Renal cortex interstitium (tissue), 11 donors: Measurements from ENCODE around the gene CTSH. TPM values are rescaled to one million over a fixed set of nuclear protein-coding genes. Genes with fewer than 3 reads are reported as not detected.
"Not testable (repeated sequence)": the region's sequence is repeated elsewhere in the genome, so short reads cannot be mapped to it uniquely, and the experiment has no call there.

Experiments used
- DNase-seq, 11 donors: peaks; one replicate each; pipeline ENCODE4 v3.0.0-alpha.2; 2013; ENCODE audit warnings: low read depth in 9 of 11, low spot score in 4 of 11; ENCODE audit errors: extremely low read depth in 1 of 11
- polyA plus RNA-seq, 3 donors: library from polyadenylated mRNA; unstranded; fragments of 120-200 nt; gene quantifications; one replicate each; pipeline ENCODE4 v1.2.1, GENCODE V29; 2013; ENCODE audit not compliant: insufficient read length in 3 of 3

Gene CTSH
- polyA plus RNA-seq, 3 donors: 118 to 167 (median 160) TPM

DNA sequence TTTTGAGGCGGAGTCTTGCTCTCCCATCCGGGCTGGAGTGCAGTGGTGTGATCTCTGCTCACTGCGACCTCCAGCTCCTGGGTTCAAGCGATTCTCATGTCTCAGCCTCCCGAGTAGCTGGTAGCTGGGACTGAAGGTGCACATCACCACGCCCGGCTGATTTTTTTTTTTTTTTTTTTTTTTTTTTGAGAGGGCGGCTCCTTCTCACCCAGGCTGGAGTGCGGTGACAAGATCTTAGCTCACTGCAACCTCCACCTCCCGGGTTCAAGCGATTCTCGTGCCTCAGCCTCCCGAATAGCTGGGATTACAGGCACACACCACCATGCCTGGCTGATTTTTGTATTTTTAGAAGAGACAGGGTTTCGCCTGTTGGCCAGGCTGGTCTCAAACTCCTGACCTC lies 67.9 kb downstream of the CTSH start:
- not testable (repeated sequence) for DNase-seq

DNA sequence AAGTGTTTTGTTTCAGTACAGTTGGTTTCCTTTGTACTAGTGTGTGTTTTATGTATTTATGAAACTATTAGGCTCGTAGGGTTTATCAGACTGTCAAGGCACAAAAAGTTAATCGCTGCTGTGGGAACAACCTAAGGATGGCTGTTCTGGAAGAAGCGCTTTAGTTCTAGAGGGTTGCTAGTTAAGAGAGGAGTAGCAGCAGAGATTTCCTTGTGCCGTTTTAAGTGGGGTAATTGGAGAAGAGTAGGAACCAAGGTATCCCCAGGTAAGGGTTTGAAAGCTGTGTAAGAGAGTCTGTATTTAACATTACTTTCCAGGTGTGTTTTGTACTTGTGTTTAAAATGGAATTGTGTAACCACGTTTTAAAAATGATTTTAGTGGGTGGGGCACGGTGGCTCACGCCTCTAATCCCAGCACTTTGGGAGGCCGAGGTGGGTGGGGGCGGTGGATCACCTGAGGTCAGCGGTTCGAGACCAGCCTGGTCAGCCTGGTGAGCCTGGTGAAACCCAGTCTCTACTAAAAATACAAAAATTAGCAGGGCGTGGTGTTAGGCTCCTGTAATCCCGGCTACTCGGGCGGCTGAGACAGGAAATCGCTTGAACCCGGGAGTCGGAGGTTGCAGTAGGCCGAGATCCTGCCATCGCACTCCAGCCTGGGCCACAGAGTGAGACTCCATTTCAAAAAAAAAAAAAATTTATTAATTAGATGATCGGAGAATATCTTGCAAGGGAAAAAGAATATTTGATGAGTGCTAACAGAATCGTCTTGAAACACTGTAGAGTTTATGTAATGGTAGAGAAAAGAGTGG lies 69.5 kb downstream of the CTSH start:
- no peak for DNase-seq

DNA sequence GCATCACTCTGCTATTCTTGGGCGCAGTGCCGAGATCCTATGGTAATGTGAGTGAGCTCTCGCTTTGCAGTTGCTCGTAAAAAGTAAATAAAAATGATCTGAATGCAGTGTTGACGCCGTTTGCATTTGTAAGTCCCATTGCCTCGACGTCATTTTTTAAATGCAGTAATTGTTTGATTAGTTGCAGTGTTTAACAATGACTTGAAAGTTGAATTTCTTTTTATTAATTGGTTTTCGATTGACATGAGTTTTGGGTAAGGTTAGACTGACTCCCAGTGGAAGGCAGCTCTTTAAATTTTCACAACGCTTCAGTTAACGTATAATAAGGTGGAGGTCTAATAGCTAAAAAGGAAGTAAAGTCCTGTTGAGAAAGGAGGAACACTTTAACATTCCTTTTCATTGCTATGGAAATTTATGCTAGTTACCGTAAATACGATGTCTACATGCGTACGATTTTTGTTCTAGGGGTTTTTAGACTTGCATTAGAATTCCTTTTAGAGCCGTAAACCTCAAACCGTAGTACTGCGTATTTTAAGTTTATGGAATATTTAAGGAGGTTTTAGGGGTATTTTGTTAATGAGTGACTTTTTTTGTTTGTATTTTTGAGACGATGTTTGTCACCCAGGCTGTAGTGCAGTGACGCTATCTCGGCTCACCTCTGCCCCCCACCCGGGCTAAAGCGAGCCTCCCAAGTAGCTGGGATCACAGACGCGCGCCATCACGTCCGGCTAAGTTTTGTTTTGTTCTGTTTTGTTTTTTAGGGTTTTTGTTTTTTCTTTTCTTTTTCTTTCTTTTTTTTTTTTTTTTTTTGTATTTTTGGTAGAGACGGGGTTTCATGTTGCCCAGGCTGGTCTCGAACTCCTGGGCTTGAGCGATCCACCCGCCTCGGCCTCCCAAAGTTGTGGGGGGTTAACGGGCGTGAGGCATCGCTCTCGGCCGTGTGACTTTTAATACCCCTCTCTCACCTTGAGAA lies 70.8 kb downstream of the CTSH start:
- peak in 3 of 11 donors; percentile 24 to 39 (median 33) for DNase-seq

DNA sequence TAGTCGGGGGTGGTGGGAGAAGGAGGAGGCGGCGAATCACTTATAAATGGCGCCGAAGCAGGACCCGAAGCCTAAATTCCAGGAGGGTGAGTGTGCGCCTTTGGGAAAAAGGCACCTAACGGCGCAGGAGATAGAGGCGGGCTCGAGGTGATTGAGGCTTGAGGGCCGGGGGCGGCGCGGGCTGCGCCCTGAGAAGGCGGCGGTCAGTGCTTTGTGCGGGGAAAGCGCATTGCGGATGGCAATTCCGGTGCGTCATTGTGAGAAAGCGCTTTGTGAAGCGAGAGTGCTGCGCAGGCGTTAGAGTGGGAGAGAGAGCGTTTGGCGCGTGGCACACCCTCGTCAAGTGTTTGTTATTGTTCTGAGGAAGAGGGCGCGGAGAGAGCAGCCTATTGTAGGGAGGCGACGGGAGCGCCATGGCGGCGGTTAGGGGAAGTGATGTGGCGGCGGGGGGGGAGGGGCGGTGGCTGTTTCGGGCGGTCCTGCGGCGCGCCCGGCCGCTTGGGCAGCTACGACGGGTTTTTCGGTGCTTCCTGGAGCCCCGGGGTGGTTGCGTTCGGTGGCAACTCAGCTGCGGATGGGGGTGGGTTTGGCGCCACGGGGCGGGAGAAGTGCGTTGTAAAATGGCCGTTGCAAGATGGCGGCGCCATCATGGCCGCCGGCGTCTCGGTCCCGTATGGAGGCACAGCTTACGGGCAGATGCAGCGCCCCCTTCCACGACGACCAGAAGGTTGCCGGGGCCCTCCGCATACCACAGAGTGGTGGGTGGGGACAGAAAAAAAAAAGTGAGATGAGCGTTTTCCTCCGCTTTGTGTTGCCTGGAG lies 71.7 kb downstream of the CTSH start:
- DNase-seq: peak; percentile 78 to 88 (median 84)

DNA sequence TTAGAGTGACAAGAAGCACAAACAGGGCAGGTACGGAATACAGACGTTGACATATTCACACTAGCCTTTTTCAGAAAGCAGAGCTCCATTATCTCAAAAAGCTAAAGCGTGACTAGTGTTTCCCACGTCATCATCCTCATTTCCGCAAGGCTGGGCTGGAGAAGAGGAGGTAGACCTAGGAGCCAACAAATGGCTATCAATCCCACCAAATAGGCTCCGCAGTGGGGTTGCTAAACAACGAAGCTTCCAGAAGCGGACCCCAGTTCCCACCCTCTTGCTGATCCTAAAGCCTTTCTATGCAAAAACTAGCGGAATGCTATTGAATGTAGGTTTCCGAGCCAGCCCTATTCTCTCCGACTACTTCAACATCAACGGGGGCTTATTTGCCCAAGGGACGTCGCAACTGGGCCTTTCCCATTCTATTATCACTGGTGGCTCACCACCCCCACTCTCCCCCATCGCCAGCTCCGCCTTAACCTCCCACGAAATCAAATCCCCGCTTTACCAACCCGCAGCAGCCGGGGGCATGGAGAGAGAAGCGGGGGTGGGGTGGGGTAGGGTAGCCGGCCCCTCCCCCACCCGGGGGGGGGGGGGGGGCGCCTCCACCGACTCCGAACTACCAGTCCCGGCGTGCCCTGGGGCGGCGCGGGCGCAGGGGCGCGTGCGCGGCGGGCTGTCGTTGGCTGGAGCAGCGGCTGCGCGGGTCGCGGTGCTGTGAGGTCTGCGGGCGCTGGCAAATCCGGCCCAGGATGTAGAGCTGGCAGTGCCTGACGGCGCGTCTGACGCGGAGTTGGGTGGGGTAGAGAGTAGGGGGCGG lies 72.5 kb downstream of the CTSH start, which contains the start of gene MORF4L1:
MORF4L1 (plus strand) TSS at position 736 of the 817 bp plus-strand sequence. CDS start 128 bp downstream, outside the sequence.
- peak; percentile 83 to 97 (median 95) for DNase-seq

DNA sequence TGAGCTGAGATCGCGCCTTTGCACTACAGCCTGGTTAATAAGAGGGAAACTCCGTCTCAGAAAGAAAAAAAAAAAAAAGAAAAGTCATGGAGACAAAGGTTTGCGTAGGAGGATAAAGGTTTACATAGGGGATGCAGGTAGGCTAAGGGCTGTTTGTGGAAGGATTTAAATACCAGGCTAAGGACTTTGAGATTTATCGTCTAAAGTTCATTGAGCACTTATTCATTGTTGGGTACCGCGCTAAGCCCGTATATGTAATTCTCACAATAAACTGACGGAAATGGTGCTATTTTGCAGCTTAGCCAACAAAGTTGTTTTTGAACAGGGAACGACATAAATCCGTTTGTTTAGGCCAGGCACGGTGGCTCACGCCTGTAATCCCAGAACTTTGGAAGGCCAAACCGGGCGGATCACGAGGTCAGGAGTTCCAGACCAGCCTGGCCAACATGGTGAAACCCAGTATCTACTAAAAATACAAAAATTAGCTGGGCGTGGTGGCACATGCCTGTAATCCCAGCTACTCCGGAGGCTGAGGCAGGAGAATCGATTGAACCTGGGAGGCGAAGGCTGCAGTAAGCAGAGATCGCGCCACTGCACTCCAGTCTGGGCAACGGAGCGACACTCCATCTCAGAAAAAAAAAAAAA lies 73.2 kb downstream of the CTSH start:
- DNase-seq: not testable (repeated sequence)

Other genes starting within 250 kb of the CTSH start
- gene ADAMTS7, start 133.6 kb downstream of the CTSH start, polyA plus RNA-seq: 10 to 100 TPM; 21.2 to 35.7 (median 33.1) TPM
- 100 to 1,000 TPM; 691 to 792 (median 739) TPM for gene MORF4L1, start 72.2 kb downstream of the CTSH start, polyA plus RNA-seq
- gene RASGRF1, start 145.7 kb upstream of the CTSH start, polyA plus RNA-seq: under 1 TPM; 0.43 to 0.72 (median 0.54) TPM